Upper lobe of right lung (tissue), 1 donor: ENCODE results near the gene CD34. TPM values are rescaled to one million over a fixed set of nuclear protein-coding genes. Genes with fewer than 3 reads are reported as not detected.
"Not testable (repeated sequence)": the region's sequence is repeated elsewhere in the genome, so short reads cannot be mapped to it uniquely, and the experiment has no call there.

Source experiments
- ATAC-seq: fragments of 200-7000 bp; cut with Tn5 transposase; one replicate; pipeline ENCODE4 v1.9.1; 2020; ENCODE audit warnings: mild to moderate bottlenecking, moderate library complexity
- DNase-seq: peaks from one replicate; pipeline ENCODE4 v3.0.0-alpha.2; 2020
- H3K27ac ChIP-seq: fragments of 200-600 bp; one replicate; pipeline ENCODE4 v1.8.0; 2022
- H3K27me3 ChIP-seq: fragments of 200-600 bp; one replicate; pipeline ENCODE4 v1.8.0; 2022; ENCODE audit warnings: mild to moderate bottlenecking
- H3K36me3 ChIP-seq: fragments of 200-600 bp; one replicate; pipeline ENCODE4 v1.8.0; 2022
- H3K4me1 ChIP-seq: fragments of 200-600 bp; one replicate; pipeline ENCODE4 v1.8.0; 2022
- H3K4me3 ChIP-seq: fragments of 200-600 bp; one replicate; pipeline ENCODE4 v1.8.0; 2022; ENCODE audit warnings: mild to moderate bottlenecking
- H3K9me3 ChIP-seq: fragments of 200-600 bp; one replicate; pipeline ENCODE4 v1.8.0; 2022
- CTCF ChIP-seq: fragments of 200-600 bp; IDR thresholded peaks from one replicate; pipeline ENCODE4 v1.8.0; 2022; ENCODE audit warnings: antibody characterized with exemption
- intact Hi-C: fragments of 100-400 bp; cut with DNase I; formaldehyde crosslinking; loops from one replicate; pipeline ENCODE4 v1.11.0; 2022
- total RNA-seq: library from RNA; stranded (reverse); fragmentation: NEBNext Ultra II Directional; extraction: Animal tissue kit (Norgen Biotek cat#: 25700); gene quantifications from one replicate; pipeline ENCODE4 v1.2.1, GENCODE V29; 2021
- donor health status: DM: no; HTN: yes; CAD: no; lungs with severe emphysema.

Gene CD34
- total RNA-seq, 1 donor from 2014 or later, result 50.7 TPM

GRCh38 chr1:207884266-207885029, 26.5 kb downstream of the CD34 start:
- no peak for ATAC-seq
- intact Hi-C loops, result loop anchor here (5.0 kb wide), 1 partner anchor 78 kb away; no protein-coding TSS in a partner anchor
- Histone ChIP-seq H3K4me3 (no peak overlapping the region), H3K36me3 (no peaks in the 10 kb centered on the region), H3K27ac (peak overlapping the region; percentile 52), H3K9me3 (no peaks in the 10 kb centered on the region), H3K4me1 (peaks cover 28% of the 10 kb centered on the region), H3K27me3 (no peaks in the 10 kb centered on the region)
- TF ChIP-seq CTCF, result no peak
- DNase-seq, result no peak

GRCh38 chr1:207883660-207884250, 27.2 kb downstream of the CD34 start:
- intact Hi-C loops, result no loop called here
- Histone ChIP-seq H3K4me1 (peaks cover 21% of the 10 kb centered on the region), H3K27me3 (no peaks in the 10 kb centered on the region), H3K27ac (peak overlapping the region; percentile 52), H3K9me3 (no peaks in the 10 kb centered on the region), H3K4me3 (peak overlapping the region; percentile 23), H3K36me3 (no peaks in the 10 kb centered on the region)
- no peak for DNase-seq
- TF ChIP-seq CTCF, result no peak
- no peak for ATAC-seq

- intact Hi-C loops, result no loop called here
- ATAC-seq, result no peak
- H3K27ac ChIP-seq, result peak overlapping the region; percentile 52
Measured at GRCh38 chr1:207883104-207883651, 27.7 kb downstream of the CD34 start.

GRCh38 chr1:207882692-207883091, 28.2 kb downstream of the CD34 start:
- ATAC-seq, result no peak
- Histone ChIP-seq H3K27me3 (no peaks in the 10 kb centered on the region), H3K4me3 (no peak overlapping the region), H3K36me3 (no peaks in the 10 kb centered on the region), H3K9me3 (no peaks in the 10 kb centered on the region), H3K27ac (peak overlapping the region; percentile 52), H3K4me1 (peaks cover 12% of the 10 kb centered on the region)
- intact Hi-C loops, result no loop called here
- DNase-seq, result no peak
- no peak for TF ChIP-seq CTCF

More at GRCh38 chr1:207883104-207883651, 27.7 kb downstream of the CD34 start:
- Histone ChIP-seq H3K9me3 (no peaks in the 10 kb centered on the region), H3K36me3 (no peaks in the 10 kb centered on the region), H3K4me1 (peaks cover 15% of the 10 kb centered on the region), H3K4me3 (peak overlapping the region; percentile 23), H3K27me3 (no peaks in the 10 kb centered on the region)
- no peak for DNase-seq
- no peak for TF ChIP-seq CTCF

- H3K4me3 ChIP-seq, result no peak overlapping the region
- H3K9me3 ChIP-seq, result no peaks in the 10 kb centered on the region
- H3K36me3 ChIP-seq, result no peaks in the 10 kb centered on the region
- H3K27me3 ChIP-seq, result no peaks in the 10 kb centered on the region
- no peak for TF ChIP-seq CTCF
- H3K27ac ChIP-seq, result no peak overlapping the region
- DNase-seq (no peak), ATAC-seq (no peak)
- H3K4me1 ChIP-seq, result peaks cover 7% of the 10 kb centered on the region
- intact Hi-C loops, result no loop called here
Measured at GRCh38 chr1:207878939-207879338, 32.0 kb downstream of the CD34 start.

GRCh38 chr1:207877914-207878313, 33.0 kb downstream of the CD34 start:
- H3K27ac ChIP-seq, intact Hi-C loops, DNase-seq, H3K36me3 ChIP-seq, ATAC-seq, H3K27me3 ChIP-seq, H3K4me3 ChIP-seq, H3K9me3 ChIP-seq: not testable (repeated sequence)
- H3K4me1 ChIP-seq, result peaks cover 18% of the 10 kb centered on the region
